Stimulated activated CD4-positive, alpha-beta T cell treated with anti-CD3 and anti-CD28 coated beads, Interleukin-15, amount 100 ng/mL, for 24 hours (primary cell): ENCODE results near the gene GCM1.

ENCODE experiments used
- DNase-seq: peaks from one replicate; pipeline ENCODE4 v3.0.0-alpha.2; 2020

The GCM1 gene

GRCh38 chr6:53151676-53152075 lies 3.0 kb upstream of the GCM1 start:
- peak; percentile 15 for DNase-seq

- no peak for DNase-seq
These were observed 3.8 kb downstream of the GCM1 start for GRCh38 chr6:53144802-53145201.

GRCh38 chr6:53143710-53144109 lies 4.9 kb downstream of the GCM1 start:
- no peak for DNase-seq

- DNase-seq, result no peak
These were observed 5.8 kb downstream of the GCM1 start for GRCh38 chr6:53142810-53143209.

GRCh38 chr6:53139841-53140413 lies 8.7 kb downstream of the GCM1 start:
- no peak for DNase-seq

GRCh38 chr6:53136000-53136609 lies 12.5 kb downstream of the GCM1 start:
- DNase-seq, result no peak

GRCh38 chr6:53134601-53135235 lies 13.9 kb downstream of the GCM1 start:
- DNase-seq, result no peak

GRCh38 chr6:53133961-53134360 lies 14.7 kb downstream of the GCM1 start:
- DNase-seq, result no peak

- no peak for DNase-seq
These were observed 17.9 kb downstream of the GCM1 start for GRCh38 chr6:53130569-53131290.

GRCh38 chr6:53128842-53129241 lies 19.8 kb downstream of the GCM1 start:
- DNase-seq, result no peak

- DNase-seq, result no peak
These were observed 23.4 kb downstream of the GCM1 start for GRCh38 chr6:53125276-53125675.

- DNase-seq, result no peak
These were observed 24.4 kb downstream of the GCM1 start for GRCh38 chr6:53124131-53124800.

- no peak for DNase-seq
These were observed 28.8 kb downstream of the GCM1 start for GRCh38 chr6:53119772-53120409.

GRCh38 chr6:53119349-53119748 lies 29.3 kb downstream of the GCM1 start:
- DNase-seq, result no peak

GRCh38 chr6:53115741-53116140 lies 32.9 kb downstream of the GCM1 start:
- DNase-seq, result no peak

GRCh38 chr6:53115113-53115512 lies 33.5 kb downstream of the GCM1 start:
- no peak for DNase-seq

GRCh38 chr6:53113742-53114141 lies 34.9 kb downstream of the GCM1 start:
- DNase-seq, result no peak

- DNase-seq, result no peak
These were observed 35.8 kb downstream of the GCM1 start for GRCh38 chr6:53112871-53113270.

GRCh38 chr6:53112404-53112803 lies 36.2 kb downstream of the GCM1 start:
- DNase-seq, result no peak

GRCh38 chr6:53111865-53112264 lies 36.8 kb downstream of the GCM1 start:
- DNase-seq, result no peak

GRCh38 chr6:53109612-53110011 lies 39.0 kb downstream of the GCM1 start:
- DNase-seq, result no peak

- DNase-seq, result no peak
These were observed 41.5 kb downstream of the GCM1 start for GRCh38 chr6:53107091-53107490.

GRCh38 chr6:53104916-53105315 lies 43.7 kb downstream of the GCM1 start:
- no peak for DNase-seq
